GM18511 (cell line): Measurements from ENCODE around the gene MBD3L5.
"Not testable (repeated sequence)": the region's sequence is repeated elsewhere in the genome, so short reads cannot be mapped to it uniquely, and the experiment has no call there.

Experiments used
- ATAC-seq: cut with Tn5 transposase; IDR thresholded peaks from one replicate; pipeline ENCODE4 v1.9.1; 2021; ENCODE audit warnings: mild to moderate bottlenecking, moderate library complexity; ENCODE audit not compliant: unreplicated experiment

Gene MBD3L5

GRCh38 chr19:7051421-7051820, 21.0 kb downstream of the MBD3L5 start:
- not testable (repeated sequence) for ATAC-seq

GRCh38 chr19:7052896-7053295, 22.5 kb downstream of the MBD3L5 start:
- not testable (repeated sequence) for ATAC-seq

GRCh38 chr19:7054635-7055368, 24.4 kb downstream of the MBD3L5 start:
- ATAC-seq = not testable (repeated sequence)

GRCh38 chr19:7055679-7056078, 25.3 kb downstream of the MBD3L5 start:
- ATAC-seq = not testable (repeated sequence)

GRCh38 chr19:7056371-7056770, 26.0 kb downstream of the MBD3L5 start:
- not testable (repeated sequence) for ATAC-seq

- not testable (repeated sequence) for ATAC-seq
These were observed 28.2 kb downstream of the MBD3L5 start, which contains the start of gene MBD3L3 for GRCh38 chr19:7058576-7058975. TSS of gene MBD3L3 (minus strand) at chr19:7058676. CDS start at chr19:7058605, 71 bp downstream.

- ATAC-seq = not testable (repeated sequence)
These were observed 29.6 kb downstream of the MBD3L5 start for GRCh38 chr19:7059977-7060376.

GRCh38 chr19:7063339-7063738, 33.0 kb downstream of the MBD3L5 start:
- ATAC-seq = no peak

- no peak for ATAC-seq
These were observed 33.5 kb downstream of the MBD3L5 start for GRCh38 chr19:7063764-7064418.

GRCh38 chr19:7067122-7067521, 36.7 kb downstream of the MBD3L5 start:
- not testable (repeated sequence) for ATAC-seq

GRCh38 chr19:7067716-7068115, 37.3 kb downstream of the MBD3L5 start:
- ATAC-seq = no peak

- ATAC-seq = no peak
These were observed 38.2 kb downstream of the MBD3L5 start for GRCh38 chr19:7068599-7068998.

- ATAC-seq = peak; percentile 94
These were observed 38.9 kb downstream of the MBD3L5 start, which contains the start of gene ZNF557 for GRCh38 chr19:7069042-7069903. TSS of gene ZNF557 (plus strand) at chr19:7069703. CDS start at chr19:7075075, 5,372 bp downstream.

GRCh38 chr19:7069904-7070226, 39.5 kb downstream of the MBD3L5 start:
- ATAC-seq = peak; percentile 38

- no peak for ATAC-seq
These were observed 42.2 kb downstream of the MBD3L5 start for GRCh38 chr19:7072541-7072940.

GRCh38 chr19:7074705-7075282, 44.4 kb downstream of the MBD3L5 start:
- no peak for ATAC-seq

- ATAC-seq = no peak
These were observed 45.8 kb downstream of the MBD3L5 start for GRCh38 chr19:7076151-7076550.

GRCh38 chr19:7078008-7078407, 47.6 kb downstream of the MBD3L5 start:
- no peak for ATAC-seq
